Lower leg skin (tissue), 4 donors: Measurements from ENCODE around the gene PELI3. TPM values are rescaled to one million over a fixed set of nuclear protein-coding genes. Genes with fewer than 3 reads are reported as not detected.

Experiments used
- DNase-seq, 2 donors: peaks; one replicate each; pipeline ENCODE4 v3.0.0-alpha.2; 2019; ENCODE audit warnings: low spot score in 2 of 2
- H3K4me3 ChIP-seq: fragments of 200-600 bp; sonication (generic); 2 replicates; pipeline ENCODE4 v1.5.1; 2017; ENCODE audit warnings: mild to moderate bottlenecking, low read depth; ENCODE audit not compliant: poor library complexity, severe bottlenecking
- CTCF ChIP-seq, 3 donors: fragments of 450-650 bp; IDR thresholded peaks; one replicate each; pipeline ENCODE4 v1.5.1; 2016; ENCODE audit warnings: antibody characterized with exemption in 3 of 3, mild to moderate bottlenecking in 3 of 3, moderate library complexity in 2 of 3
- POLR2A ChIP-seq, 2 donors: fragments of 450-650 bp; IDR thresholded peaks; one replicate each; pipeline ENCODE4 v1.6.1; 2016 to 2017; ENCODE audit warnings: antibody characterized with exemption in 2 of 2, mild to moderate bottlenecking in 1 of 2, moderate library complexity in 1 of 2
- WGBS, 2 donors: methylation state at CpG; one replicate each; pipeline ENCODE4 v1.1.5; 2018; 5-methylcytosine and 5-hydroxymethylcytosine counted together
- intact Hi-C: fragments of 100-400 bp; cut with DNase I; formaldehyde crosslinking; loops from one replicate; pipeline ENCODE4 v1.15.0; 2023; ENCODE audit warnings: low total_unique reads
- total RNA-seq, 4 donors: library from RNA; depleted of rRNA; stranded (reverse); fragments of >200 nt; gene quantifications; one replicate each; pipeline ENCODE4 v1.1.0, GENCODE V29; 2016

The PELI3 gene
- total RNA-seq, 4 donors from 2014 or later: 14.3 to 22.0 (median 17.1) TPM

GRCh38 chr11:66471142-66471541 is 4.4 kb downstream of the PELI3 start:
- DNase-seq: no peak
- no peak for TF ChIP-seq CTCF (IDR thresholded peaks at IDR 0.05)
- WGBS, 2 donors: 94 to 95% methylated on average over 16 of the region's 16 CpGs
- no peak overlapping the region for H3K4me3 ChIP-seq
- intact Hi-C loops: no loop called here

GRCh38 chr11:66472054-66472453 is 5.3 kb downstream of the PELI3 start:
- TF ChIP-seq CTCF (IDR thresholded peaks at IDR 0.05): no peak
- no peak for TF ChIP-seq POLR2A (IDR thresholded peaks at IDR 0.05)
- WGBS, 2 donors: 94% methylated on average over 9 of the region's 9 CpGs
- intact Hi-C loops: no loop called here
- no peak for DNase-seq
- no peak overlapping the region for H3K4me3 ChIP-seq

- 88 to 94% methylated on average over 9 to 11 of the region's 11 CpGs for WGBS, 2 donors
- DNase-seq: no peak
- TF ChIP-seq CTCF (IDR thresholded peaks at IDR 0.05): no peak
- TF ChIP-seq POLR2A (IDR thresholded peaks at IDR 0.05): no peak
- intact Hi-C loops: no loop called here
- H3K4me3 ChIP-seq: no peak overlapping the region
Observed at GRCh38 chr11:66473167-66473566, 6.5 kb downstream of the PELI3 start.

- no peak for DNase-seq
- 65 to 69% methylated on average over 7 to 12 of the region's 20 CpGs for WGBS, 2 donors
- intact Hi-C loops: no loop called here
Observed at GRCh38 chr11:66473608-66474515, 7.2 kb downstream of the PELI3 start.

GRCh38 chr11:66475349-66476172 is 8.9 kb downstream of the PELI3 start:
- TF ChIP-seq CTCF (IDR thresholded peaks at IDR 0.05) (no peak), POLR2A (IDR thresholded peaks at IDR 0.05) (no peak)
- intact Hi-C loops: no loop called here
- no peak overlapping the region for H3K4me3 ChIP-seq
- DNase-seq: no peak
- WGBS, 2 donors: 94 to 95% methylated on average over 43 to 44 of the region's 44 CpGs

More at GRCh38 chr11:66473608-66474515, 7.2 kb downstream of the PELI3 start:
- no peak overlapping the region for H3K4me3 ChIP-seq
- TF ChIP-seq POLR2A (IDR thresholded peaks at IDR 0.05) (no peak), CTCF (IDR thresholded peaks at IDR 0.05) (no peak)
